Measurements from ENCODE around the gene KANSL1.

KANSL1 gene

DNA sequence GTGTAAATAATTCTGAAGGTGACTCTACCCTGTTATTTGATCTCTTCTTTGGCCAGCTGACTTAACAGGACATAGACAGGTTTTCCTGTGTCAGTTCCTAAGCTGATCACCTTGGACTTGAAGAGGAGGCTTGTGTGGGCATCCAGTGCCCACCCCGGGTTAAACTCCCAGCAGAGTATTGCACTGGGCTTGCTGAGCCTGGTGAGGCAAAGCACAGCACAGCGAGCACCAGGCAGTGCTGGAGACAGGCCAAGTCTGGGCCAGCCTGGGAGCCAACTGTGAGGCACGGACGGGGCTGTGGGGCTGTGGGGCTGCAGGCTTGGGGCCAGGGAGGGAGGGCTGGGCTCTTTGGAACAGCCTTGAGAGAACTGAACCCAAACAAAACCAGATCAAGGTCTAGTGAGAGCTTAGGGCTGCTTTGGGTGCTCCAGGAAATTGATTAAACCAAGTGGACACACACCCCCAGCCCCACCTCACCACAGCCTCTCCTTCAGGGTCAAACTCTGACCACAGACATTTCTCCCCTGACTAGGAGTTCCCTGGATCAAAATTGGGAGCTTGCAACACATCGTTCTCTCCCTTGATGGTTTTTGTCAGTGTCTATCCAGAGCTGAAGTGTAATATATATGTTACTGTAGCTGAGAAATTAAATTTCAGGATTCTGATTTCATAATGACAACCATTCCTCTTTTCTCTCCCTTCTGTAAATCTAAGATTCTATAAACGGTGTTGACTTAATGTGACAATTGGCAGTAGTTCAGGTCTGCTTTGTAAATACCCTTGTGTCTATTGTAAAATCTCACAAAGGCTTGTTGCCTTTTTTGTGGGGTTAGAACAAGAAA, 189.1 kb downstream of the KANSL1 start:
- Histone ChIP-seq H3K27me3 (ENCODE audit: insufficient read depth, poor library complexity, severe bottlenecking) (no peaks in the 10 kb centered on the region), H3K9me3 (ENCODE audit: severe bottlenecking) (no peaks in the 10 kb centered on the region), H3K4me3 (ENCODE audit: severe bottlenecking) (no peak overlapping the region), H3K36me3 (ENCODE audit: low read depth) (no peaks in the 10 kb centered on the region), H3K27ac (ENCODE audit: poor library complexity, severe bottlenecking) (no peak overlapping the region), H3K4me1 (ENCODE audit: insufficient read depth, poor library complexity, severe bottlenecking) (no peaks in the 10 kb centered on the region)
- no peak for DNase-seq (ENCODE audit: low spot score)
- TF ChIP-seq, protein P1, sequence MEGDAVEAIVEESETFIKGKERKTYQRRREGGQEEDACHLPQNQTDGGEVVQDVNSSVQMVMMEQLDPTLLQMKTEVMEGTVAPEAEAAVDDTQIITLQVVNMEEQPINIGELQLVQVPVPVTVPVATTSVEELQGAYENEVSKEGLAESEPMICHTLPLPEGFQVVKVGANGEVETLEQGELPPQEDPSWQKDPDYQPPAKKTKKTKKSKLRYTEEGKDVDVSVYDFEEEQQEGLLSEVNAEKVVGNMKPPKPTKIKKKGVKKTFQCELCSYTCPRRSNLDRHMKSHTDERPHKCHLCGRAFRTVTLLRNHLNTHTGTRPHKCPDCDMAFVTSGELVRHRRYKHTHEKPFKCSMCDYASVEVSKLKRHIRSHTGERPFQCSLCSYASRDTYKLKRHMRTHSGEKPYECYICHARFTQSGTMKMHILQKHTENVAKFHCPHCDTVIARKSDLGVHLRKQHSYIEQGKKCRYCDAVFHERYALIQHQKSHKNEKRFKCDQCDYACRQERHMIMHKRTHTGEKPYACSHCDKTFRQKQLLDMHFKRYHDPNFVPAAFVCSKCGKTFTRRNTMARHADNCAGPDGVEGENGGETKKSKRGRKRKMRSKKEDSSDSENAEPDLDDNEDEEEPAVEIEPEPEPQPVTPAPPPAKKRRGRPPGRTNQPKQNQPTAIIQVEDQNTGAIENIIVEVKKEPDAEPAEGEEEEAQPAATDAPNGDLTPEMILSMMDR (IDR thresholded peaks at IDR 0.05; ENCODE audit: poor library complexity, severe bottlenecking) = no peak
- 0 out of 3 replicates have a peak, but pooled peaks have one; percentile 33 for ATAC-seq (ENCODE audit: low read depth)

DNA sequence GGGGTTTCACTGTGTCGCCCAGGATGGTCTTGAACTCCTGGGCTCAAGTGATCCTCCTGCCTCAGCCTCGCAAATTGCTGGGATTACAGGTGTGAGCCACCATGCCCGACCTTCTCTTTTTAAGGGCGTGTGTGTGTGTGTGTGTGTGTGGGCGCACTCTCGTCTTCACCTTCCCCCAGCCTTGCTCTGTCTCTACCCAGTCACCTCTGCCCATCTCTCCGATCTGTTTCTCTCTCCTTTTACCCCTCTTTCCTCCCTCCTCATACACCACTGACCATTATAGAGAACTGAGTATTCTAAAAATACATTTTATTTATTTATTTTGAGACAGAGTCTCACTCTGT, 190.3 kb downstream of the KANSL1 start:
- H3K9me3 ChIP-seq (ENCODE audit: severe bottlenecking) = no peaks in the 10 kb centered on the region
- ATAC-seq (ENCODE audit: low read depth) = peak; percentile 6; the same call in 1 of the 3 replicates
- H3K36me3 ChIP-seq (ENCODE audit: low read depth) = no peaks in the 10 kb centered on the region
- no peak overlapping the region for H3K27ac ChIP-seq (ENCODE audit: poor library complexity, severe bottlenecking)
- H3K4me1 ChIP-seq (ENCODE audit: insufficient read depth, poor library complexity, severe bottlenecking) = no peaks in the 10 kb centered on the region
- no peak overlapping the region for H3K4me3 ChIP-seq (ENCODE audit: severe bottlenecking)
- no peaks in the 10 kb centered on the region for H3K27me3 ChIP-seq (ENCODE audit: insufficient read depth, poor library complexity, severe bottlenecking)
- no peak for DNase-seq (ENCODE audit: low spot score)
- TF ChIP-seq, protein P1 (IDR thresholded peaks at IDR 0.05; ENCODE audit: poor library complexity, severe bottlenecking) = no peak

DNA sequence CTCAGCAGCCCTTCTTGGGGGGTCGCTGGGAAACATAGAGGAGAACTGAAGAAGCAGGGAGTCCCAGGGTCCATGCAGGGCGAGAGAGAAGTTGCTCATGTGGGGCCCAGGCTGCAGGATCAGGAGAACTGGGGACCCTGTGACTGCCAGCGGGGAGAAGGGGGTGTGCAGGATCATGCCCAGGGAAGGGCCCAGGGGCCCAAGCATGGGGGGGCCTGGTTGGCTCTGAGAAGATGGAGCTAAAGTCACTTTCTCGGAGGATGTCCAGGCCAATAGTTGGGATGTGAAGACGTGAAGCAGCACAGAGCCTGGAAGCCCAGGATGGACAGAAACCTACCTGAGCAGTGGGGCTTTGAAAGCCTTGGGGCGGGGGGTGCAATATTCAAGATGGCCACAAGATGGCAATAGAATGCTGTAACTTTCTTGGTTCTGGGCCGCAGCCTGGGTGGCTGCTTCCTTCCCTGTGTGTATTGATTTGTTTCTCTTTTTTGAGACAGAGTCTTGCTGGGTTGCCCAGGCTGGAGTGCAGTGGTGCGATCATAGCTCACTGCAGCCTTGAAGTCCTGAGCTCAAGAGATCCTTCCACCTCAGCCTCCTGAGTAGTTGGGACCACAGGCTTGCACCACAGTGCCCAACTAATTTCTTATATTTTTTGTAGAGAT, 190.8 kb downstream of the KANSL1 start:
- Histone ChIP-seq H3K27ac (ENCODE audit: poor library complexity, severe bottlenecking) (no peak overlapping the region), H3K9me3 (ENCODE audit: severe bottlenecking) (no peaks in the 10 kb centered on the region), H3K4me3 (ENCODE audit: severe bottlenecking) (no peak overlapping the region), H3K36me3 (ENCODE audit: low read depth) (no peaks in the 10 kb centered on the region), H3K4me1 (ENCODE audit: insufficient read depth, poor library complexity, severe bottlenecking) (no peaks in the 10 kb centered on the region), H3K27me3 (ENCODE audit: insufficient read depth, poor library complexity, severe bottlenecking) (no peaks in the 10 kb centered on the region)
- TF ChIP-seq, protein P1 (IDR thresholded peaks at IDR 0.05; ENCODE audit: poor library complexity, severe bottlenecking) = peak; percentile 88
- DNase-seq (ENCODE audit: low spot score) = no peak
- ATAC-seq (ENCODE audit: low read depth) = peak; percentile 82

DNA sequence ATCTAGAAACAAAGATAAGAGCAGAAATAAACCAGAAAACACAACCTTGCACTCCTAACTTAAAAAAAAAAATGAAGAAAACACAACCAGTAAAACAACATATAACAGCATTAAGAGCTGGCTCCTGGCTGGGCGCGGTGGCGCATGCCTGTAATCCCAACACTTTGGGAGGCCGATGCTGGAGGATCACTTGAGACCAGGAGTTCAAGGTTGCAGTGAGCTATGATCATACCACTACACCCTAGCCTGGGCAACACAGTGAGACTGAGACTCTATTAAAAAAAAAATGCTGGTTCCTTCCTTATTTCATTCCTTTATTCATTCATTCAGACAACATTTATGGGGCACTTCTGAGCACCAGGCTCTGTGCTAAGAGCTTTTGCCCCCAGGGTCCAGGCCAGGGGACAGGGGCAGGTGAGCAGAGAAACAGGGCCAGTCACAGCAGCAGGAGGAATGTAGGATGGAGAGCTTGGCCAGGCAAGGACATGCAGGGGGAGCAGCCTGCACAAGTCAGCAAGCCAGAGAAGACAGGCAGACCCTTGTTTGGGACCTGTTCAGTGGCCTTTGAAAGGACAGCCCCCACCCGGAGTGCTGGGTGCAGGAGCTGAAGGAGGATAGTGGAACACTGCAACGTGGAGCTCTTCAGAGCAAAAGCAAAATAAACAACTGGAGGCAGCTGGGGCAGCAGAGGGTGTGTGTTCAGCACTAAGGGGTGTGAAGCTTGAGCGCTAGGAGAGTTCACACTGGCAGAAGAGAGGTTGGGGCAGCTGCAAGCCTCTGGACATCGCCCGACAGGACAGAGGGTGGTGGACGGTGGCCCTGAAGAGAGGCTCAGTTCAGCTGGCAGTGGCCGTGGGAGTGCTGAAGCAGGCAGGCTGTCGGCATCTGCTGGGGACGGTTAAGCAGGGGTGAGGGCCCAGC, 191.6 kb downstream of the KANSL1 start:
- Histone ChIP-seq H3K27me3 (ENCODE audit: insufficient read depth, poor library complexity, severe bottlenecking) (no peaks in the 10 kb centered on the region), H3K36me3 (ENCODE audit: low read depth) (no peaks in the 10 kb centered on the region), H3K4me3 (ENCODE audit: severe bottlenecking) (no peak overlapping the region), H3K9me3 (ENCODE audit: severe bottlenecking) (no peaks in the 10 kb centered on the region), H3K27ac (ENCODE audit: poor library complexity, severe bottlenecking) (no peak overlapping the region), H3K4me1 (ENCODE audit: insufficient read depth, poor library complexity, severe bottlenecking) (no peaks in the 10 kb centered on the region)
- DNase-seq (ENCODE audit: low spot score) (no peak), ATAC-seq (ENCODE audit: low read depth) (no peak)
- TF ChIP-seq, protein P1 (IDR thresholded peaks at IDR 0.05; ENCODE audit: poor library complexity, severe bottlenecking) = no peak

Measured in RWPE2 (cell line).